Dermis microvascular lymphatic vessel endothelial cell (primary cell): Measurements from ENCODE around the gene ADA. TPM values are rescaled to one million over a fixed set of nuclear protein-coding genes. Genes with fewer than 3 reads are reported as not detected.
"Not testable (repeated sequence)": the region's sequence is repeated elsewhere in the genome, so short reads cannot be mapped to it uniquely, and the experiment has no call there.

ENCODE experiments used
- DNase-seq, 2 donors: peaks; one replicate each; pipeline versions ENCODE4 v3.0.0 to v3.0.0-alpha.2; 2010; ENCODE audit warnings: low read depth in 2 of 2
- total RNA-seq: library from RNA; depleted of rRNA; stranded (reverse); fragments of >200 nt; gene quantifications from 2 replicates; pipeline ENCODE4 v1.2.1, GENCODE V29; 2014

Gene ADA
- 22.9 and 29.8 TPM in 2 replicates for total RNA-seq

DNA sequence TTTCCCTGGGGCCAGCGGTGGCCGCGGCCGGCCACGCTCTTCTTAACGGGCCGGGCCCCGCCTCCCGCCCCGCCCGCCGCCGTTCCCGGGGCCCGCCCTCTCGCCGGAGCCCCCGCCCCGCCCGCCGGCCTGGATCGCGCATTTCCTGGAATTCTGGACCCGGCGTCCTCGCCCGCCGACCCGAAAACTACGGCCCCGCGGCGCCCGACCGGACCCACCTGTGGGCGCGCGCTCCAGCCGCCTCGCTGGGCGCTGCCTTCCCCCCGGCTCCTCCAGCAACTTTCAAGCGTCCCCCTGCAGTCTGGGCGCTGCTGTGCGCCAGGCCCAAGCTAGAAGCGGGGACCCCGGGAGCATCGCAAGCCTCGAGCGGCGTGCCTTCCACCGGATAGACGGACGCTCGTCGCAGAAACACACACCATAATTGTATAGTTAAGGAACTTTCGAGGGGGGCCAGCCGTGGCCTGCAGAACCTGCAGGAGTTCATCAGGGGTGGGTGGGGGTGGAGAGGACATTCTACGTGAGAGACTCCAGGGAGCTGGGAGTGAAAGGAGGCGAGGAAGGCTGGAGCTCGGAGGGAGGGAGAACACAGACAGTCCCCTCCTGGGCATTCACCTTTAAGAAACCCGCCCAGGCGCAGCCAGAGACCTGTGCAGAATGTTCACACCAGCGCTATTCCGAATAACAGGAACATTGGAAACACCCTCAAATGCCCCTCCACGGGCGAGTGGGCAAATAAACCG lies at the start of gene ADA:
Gene ADA (minus strand): TSS at position 16 of the 740 bp plus-strand sequence. CDS start 92 bp downstream, outside the sequence.
- DNase-seq, result peak in 1 of 2 donors; percentile 71

DNA sequence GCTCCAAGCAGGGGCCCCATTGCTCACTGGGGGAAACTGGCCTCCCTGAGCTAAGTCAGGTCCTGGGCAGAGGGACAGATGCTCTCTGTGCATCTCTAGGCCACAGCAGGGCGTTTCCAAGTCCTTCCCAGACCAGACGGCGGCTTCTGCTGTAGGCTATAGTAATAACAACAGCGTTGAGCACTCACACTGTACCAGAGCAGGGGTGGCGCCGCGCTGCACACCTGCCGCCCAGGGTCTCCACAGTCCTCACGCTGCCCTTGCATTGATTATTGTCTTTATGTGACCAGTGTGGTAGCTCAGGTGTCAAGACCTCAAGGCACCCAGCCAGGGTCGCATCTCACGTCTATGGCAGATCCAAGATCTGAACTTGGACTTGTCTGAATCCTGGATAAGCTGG lies 48.8 kb upstream of the ADA start:
- no peak for DNase-seq

DNA sequence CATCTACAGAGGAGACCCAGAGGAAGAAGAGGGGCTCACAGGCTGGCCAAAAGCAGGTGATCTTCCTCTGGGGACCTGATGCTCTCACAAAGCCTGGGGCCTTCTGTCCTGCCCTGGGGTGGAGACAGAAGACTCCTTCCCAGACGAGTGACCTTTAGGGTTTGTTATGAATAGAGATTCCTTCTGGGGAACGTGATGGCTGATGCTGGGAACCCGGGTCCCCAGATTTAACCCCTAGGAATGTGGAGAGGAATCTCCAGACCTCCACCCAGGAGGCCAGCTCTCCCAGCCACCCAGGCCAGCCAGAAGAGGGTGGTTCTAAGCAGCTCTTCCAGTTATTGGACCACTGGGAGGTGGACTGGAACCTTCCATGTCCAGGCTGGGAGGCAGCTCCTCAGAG lies 46.9 kb upstream of the ADA start:
- DNase-seq, result no peak

DNA sequence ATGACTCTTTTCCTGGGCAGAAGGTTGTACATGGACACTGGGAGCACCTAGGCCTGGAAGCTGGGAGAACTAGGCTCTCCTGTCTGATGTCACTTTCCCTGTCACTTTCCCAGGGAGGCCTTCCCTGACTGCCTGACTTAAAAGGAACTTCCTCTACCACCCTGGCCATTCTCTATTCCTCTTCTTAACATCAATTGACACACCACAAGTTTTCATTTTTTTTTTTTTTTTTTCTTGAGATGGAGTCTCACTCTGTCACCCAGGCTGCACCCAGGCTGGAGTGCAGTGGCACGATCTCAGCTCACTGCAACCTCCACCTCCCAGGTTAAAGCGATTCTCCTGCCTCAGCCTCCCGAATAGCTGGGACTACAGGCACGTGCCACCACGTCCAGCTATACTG lies 45.5 kb upstream of the ADA start:
- DNase-seq, result not testable (repeated sequence)

DNA sequence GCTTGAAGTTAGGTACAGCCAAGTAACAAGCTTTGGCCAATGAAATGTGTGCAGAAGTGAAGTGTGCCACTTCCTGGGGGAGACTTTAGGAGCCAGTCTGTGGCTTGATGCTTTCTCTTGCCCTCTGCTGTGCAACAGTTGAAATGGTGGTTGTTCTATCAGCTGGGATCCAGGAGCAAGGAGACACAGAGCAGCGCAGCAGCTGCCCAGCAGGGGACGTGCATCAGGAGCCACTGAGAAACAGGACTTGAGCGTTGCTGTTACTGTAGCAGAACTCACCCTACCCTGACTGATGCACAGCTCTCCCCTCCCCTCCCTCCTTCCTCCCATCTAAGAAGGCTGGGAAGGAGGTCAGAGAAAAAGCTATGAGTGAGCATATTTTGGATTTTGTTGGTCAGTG lies 44.8 kb upstream of the ADA start:
- DNase-seq, result no peak

DNA sequence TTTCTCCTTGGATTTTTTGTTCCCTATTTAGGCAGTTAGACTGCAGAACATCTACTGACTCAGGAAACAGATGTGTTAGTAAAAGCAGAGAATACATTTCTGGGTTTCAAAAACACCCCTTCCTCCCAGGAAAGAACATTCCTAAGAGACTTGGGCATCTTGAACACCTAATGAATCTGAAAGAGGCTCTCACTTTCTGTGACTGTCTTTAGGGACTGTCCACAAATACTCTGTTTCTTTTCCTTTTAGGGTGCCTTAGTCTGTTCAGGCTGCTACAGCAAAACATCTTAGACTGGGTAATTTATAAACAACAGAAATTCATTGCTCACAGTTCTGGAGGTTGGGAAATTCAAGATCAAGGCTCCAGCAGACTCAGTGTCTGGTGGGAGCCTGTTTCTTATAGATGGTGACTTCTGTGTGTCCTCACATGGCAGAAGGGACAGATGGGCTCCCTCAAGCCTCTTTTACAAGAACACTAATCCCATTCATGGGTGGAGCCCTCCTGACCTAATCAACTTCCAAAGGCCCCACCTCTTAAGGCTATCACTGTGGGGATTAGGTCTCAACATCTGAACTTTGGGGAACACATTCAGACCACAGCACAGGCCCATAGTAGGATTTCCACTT lies 44.3 kb upstream of the ADA start:
- DNase-seq, result peak in 1 of 2 donors; percentile 31

DNA sequence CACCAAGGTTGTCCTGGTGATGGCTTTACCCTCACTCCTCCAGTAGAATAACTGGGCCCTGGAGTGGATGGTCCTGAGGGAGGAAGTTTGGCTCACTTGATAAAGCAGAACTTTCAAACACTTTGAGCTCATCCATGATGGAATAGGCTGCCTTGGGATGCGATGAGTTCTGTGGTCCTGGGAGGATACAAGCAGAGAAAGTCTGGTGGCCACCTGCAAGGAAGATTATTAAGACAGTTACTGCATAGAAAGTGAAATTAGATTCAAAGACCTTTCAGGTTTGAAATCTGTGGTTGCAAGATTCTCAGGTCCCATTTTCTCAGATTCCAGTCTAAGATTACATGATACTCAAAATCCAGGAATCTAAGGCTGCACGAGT lies 43.8 kb upstream of the ADA start:
- DNase-seq, result no peak

DNA sequence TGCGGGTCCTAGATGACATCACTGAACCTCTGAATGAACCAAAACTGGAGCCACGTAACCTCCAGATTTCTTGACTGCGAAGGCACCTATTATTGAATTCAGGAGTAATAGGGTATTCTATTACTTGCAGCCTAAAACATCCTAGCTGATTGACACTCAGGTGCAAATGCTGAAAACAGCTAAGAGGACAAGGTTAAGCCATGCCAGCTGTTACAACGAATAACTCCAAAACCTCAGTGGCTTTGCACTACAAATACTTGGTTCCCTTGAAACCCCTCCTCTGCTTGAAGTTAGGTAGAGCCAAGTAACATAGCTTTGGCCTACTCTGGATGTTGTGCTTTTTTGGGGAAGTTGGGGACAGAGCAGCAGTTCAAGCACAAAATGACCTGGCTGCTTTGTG lies 42.7 kb upstream of the ADA start:
- DNase-seq, result no peak

DNA sequence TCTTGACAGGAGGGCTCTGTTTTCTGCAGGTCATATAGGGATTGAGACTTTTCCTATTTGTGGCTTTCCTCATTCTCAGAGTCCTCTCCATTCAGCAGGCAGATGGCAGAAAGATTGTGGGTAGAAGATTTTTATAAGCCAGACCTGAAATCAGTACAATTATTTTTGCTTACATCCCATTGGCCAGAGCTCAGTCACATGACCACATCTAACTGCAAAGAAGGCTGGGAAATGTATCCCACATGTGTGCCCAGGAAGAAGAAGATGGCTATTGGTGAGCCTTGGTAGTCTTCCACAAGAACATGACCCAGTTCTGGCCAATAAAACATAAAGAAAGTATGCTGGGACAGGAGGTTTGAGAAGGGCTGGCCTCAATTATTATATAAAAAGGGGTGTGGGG lies 42.1 kb upstream of the ADA start:
- DNase-seq, result no peak

DNA sequence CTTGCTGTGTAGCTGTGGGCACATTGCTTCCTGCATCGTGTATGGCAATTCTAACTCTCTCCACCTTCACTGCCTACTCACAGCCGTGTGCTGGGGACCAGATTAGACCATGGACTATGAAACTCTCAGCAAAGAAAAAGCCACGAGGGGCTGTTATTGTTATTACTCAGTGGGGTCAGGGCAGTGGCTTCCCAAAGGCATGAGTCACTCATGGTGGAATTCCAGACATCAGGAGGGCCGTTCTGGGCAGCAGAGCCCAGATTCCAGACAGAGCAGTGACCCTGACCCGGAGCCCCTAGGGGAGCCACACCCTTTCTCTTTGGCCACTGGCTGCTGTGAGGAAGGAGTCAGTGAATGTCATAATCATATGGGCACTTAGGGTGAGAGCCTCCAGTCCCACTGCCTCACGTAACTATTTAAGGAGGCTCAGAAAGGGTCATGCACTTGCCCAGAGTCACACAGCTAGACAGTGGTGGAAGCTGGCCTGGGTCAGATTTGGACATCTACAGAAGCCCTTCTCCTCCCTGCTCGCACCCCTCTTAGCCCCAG lies 41.5 kb upstream of the ADA start:
- DNase-seq, result peak; percentile 88 to 99

DNA sequence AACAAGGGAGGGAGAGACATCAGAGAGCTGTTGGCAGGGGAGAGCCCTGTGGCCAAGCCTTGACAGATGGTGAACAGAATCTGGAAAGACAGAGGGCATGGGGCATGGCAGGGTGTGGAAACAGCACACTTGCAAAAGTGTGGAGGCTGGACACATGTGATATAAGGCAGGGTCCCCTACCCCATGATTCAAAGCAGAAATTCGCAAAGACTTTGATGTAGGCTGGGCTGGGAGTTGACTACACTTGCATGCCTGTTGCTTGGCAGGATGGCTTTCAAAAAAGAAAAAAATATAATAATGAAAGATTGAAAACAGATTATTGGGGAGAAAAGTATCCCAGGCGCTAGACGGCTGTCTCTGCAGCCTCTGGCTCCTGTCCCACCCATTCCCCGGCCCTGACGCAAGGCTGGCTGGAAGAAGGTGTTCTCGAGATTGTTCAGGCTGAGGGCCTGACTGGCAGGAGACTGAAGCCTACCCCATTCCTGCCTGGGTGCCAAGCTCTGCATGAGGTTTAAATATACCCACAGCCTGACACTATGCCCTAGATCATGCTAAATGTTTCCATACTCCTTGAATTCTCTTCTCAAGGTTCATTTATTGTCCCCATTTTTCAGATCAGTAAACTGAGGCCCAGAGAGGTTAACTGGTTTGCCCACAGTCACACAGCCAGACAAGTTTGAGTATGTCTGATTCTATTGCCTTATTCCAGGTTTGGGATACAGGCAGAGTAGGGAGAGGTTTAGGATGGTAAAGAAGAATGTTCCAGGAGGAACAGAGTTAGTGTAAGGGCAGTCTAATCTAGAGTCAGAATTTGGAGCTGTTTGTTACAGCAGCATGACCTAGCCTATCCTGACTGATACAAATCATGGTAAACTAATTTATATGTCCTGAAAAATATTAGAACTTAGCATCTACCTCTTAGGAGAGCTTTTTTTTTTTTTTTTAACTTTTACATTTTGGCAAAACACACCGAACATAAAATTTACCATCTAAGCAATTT lies 40.2 kb upstream of the ADA start:
- no peak for DNase-seq

DNA sequence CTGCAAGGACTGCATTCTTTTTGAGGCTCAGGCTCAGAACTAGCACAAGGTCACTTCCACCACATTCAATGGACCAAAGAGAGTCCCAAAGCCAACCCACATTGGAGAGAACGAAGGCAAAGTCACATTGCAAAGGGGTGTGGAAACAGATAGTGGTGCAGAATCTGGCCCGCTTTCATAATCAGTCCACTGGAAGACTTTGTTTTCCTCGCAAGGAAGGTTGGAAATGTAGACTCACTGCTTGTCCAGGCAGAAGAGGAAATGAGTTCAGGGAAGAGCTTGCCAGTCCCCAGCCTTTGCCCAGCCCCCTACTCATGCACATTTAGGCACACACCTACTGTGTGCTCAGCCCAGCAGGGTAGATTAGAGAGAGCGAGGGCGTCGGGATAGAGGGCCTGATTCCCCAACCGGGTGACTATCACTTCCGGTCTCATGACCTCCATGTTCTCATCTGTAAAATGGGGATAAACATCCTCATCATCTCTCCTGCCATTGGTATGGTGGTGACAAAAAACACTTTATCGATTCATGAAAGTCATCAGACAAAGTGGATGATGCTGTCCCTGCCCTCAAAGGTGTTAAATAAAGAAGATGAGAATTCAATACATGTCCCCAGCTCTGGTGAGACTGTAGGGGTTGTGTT lies 39.4 kb upstream of the ADA start:
- DNase-seq, result no peak

DNA sequence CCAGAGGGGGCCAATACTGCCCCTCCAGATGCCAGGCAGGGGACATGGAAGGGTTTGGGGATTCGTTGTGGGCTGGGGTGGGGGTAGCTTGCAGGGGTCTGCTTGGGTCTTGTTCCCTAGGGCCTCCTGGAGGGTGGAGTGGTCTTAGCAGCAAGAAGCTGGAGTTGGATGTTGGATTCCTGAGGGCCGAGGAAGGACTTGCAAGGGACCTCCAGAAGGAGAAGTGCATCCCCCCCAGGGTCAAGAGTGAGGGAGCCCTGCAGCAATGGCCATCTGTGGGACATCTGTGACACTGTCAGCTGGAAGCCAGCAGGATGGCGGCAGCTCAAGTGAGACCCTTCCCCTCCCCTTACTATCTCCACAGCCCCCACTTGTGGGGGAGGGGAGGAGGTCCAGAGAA lies 38.3 kb upstream of the ADA start:
- DNase-seq, result no peak

DNA sequence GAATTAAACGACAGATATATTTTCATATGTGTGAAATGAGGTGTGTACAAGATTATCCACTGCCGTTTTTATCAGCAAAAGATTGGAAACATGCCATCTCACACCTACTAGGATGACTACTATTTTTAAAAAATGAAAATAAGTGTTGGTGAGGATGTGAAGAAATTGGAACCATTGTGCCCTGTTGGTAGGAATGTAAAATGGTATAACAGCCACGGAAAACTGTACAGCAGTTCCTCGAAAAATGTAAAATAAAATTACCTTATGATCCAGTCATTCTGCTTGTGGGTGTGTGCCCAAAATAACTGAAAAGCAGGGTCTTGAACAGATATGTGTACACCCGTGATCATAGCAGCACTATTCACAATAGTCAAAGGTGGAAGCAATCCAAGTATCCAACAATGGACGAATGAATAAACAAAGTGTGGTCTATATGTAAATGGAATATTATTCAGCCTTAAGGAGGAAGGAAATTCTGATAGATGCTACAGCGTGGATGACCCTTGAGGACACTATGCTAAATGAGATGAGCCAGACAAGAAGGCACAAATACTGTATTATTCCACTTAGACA lies 36.6 kb upstream of the ADA start:
- DNase-seq, result peak; percentile 47 to 89

DNA sequence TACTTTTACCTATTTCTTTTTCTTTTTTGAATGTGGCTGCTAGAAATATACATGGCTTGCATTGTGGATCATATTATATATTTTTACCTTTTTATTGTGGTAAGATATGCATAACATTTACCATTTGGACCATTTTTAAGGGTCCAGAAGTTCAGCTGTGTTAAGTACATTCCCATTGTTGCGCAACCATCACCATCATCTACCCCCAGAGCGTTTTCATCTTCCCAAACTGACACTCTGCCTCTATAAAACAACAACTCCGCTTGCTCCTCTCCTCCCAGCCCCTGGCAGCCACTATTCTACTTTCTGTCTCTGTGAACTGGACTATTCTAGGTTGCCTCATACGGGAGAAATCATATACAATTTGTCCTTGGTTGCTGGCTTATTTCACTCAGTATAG lies 35.4 kb upstream of the ADA start:
- no peak for DNase-seq

DNA sequence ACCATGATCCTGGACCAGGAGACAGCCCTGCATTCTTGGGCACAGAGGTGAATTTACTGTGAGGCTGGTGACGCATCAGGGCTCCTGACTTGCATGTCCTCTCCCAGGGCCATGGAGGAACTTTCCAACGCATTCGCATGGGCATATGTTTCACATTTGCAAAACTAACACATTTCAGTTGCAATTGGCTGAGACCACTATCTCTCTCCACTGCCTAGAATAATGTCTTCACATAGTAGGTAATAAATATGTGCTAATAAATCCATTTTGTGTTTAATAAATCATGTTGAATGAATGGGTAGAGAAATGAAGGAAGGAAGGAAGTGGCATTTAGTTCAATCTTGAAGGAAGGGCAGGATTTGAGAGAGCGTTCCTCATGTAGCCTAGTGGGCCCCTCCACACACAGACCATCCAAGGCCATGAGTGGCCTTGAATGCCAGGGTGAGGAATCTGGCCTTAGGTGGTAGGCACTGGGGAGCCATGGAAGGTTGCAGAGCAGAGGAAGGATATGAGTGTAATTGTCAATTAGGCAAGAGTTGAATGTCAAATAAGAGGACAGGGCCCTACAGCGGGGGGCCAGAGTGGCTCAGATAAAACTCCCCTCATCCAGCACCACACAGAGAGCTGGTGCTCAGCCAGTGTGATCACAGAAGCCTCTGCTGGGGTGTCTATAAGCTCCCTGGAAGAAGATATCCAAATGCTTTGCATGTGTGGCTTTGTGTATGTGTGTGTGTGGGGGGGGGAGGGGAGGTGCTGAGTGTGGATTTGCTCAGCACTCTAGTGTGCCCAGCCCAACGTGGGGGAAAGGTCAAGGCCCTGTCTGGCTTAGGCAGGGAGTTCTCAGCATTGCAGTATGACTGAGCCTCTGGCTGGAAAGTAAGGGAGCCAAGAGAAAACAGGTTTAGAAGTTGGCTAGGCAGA lies 32.8 kb upstream of the ADA start:
- no peak for DNase-seq

DNA sequence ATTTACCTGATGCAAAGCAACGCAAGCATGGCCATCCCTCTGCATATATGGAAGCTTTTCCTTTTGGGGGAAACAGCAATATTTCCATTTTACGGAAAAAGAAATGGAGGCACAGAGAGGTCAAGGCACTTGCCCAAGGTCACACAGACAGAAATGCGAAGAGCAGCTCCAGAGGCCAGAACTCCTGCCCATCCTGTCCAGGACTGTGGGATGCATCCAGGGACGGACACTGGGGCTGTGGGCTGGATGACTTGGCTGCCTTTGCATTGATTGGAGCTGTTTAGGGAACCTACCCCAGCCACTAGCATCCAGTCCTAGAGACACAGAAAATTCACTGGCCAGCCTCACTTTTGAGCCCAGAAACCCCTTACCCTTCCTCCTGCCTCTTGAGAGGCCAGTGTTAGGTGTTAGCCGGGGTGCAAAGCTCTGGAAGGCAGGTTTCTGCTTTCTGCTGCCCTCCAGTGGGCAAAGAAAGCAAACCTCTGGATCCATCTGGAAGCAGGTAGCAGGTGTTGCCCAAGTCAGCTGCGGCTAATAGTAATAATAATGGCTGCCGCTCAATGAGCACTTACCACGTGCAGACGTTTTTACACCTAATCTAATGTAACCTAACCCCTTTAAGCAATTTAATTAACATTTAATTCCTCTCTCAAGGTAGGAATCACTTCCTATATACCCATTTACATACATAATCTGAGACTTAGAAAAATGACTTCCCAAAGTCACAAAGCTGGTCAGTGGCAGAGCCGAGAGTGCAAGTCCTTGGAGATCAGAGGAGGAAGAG lies 32.0 kb upstream of the ADA start:
- DNase-seq, result peak in 1 of 2 donors; percentile 68

DNA sequence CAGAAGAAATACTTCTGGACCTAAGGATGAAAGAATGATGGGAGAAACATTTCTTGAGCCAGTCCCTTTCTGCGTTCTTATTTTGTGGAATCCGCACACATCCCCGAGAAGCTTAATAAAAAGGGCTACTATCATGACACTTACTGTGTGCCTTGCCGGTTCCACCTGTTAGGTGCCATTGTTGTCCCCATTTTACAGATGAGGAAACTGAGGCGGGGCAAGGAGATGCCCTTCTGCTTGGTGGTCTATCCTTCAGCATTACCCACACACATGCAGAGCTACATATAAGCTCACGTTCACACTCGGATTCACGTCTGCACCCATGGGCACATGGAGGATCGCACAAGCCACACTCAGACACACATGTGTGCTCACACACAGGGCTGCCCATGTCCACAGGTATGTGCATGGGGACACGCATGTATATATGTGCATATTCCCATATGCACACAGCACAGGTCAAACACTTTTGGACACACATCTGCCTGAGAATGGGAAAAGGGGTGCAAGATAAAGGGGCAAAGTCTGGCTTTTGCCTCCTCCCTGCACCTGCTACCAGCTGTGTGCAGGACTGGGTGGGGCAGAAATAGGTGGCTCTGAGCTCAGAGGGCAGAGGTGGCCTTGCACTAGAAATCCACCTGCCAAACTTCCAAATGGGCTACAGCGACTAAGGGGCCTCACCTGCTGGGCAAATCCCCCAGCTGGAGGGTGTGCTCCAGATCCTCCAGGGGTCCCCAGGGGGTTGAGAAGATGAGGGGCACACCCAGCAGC lies 30.5 kb upstream of the ADA start:
- DNase-seq, result no peak
